HG03521 (cell line): Measurements from ENCODE around the gene ENOX1.
"Not testable (repeated sequence)": the region's sequence is repeated elsewhere in the genome, so short reads cannot be mapped to it uniquely, and the experiment has no call there.

Source experiments
- ATAC-seq: cut with Tn5 transposase; IDR thresholded peaks from one replicate; pipeline ENCODE4 v1.9.1; 2021; ENCODE audit warnings: mild to moderate bottlenecking, moderate library complexity; ENCODE audit not compliant: unreplicated experiment

Gene ENOX1

DNA sequence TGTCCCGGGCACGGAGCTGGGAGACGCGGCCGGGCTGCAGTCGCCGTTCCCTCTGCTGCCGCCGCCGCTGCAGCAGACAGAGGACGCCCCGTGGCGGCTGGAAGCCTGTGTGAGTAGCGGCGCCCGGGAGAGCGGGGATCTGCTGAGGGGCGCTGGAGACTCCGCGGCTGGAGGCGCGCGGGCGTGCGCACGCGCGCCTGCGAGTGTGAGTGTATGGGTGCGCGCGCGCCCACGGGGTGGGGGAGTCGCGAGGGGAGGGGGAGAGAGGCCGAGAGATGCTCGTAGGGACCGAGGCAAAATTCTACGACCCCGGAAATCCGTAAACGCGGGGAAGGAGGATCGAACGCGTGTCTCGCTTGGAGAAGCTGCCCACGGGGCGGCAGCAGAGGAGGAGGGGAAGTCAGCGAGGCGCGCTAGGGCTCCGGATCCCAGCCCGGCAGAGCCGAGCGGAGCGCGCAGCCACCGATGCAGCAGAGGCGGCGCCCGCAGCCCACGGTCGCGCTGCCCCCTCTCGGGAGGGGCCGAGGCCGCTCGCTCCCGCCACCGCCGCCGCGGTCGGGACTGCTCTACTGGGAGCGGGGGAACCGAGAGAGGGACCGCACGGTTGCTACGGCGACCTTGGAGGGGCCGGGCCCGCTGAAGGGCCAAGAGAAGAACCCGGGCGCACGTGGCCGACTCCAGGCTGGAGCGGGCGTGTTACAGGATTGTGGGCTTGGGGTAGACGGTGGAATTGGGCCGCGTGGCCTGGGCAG is at the start of gene ENOX1:
Gene ENOX1, minus strand, starts transcription at position 207 of the 752 bp plus-strand sequence.
- ATAC-seq: no peak

DNA sequence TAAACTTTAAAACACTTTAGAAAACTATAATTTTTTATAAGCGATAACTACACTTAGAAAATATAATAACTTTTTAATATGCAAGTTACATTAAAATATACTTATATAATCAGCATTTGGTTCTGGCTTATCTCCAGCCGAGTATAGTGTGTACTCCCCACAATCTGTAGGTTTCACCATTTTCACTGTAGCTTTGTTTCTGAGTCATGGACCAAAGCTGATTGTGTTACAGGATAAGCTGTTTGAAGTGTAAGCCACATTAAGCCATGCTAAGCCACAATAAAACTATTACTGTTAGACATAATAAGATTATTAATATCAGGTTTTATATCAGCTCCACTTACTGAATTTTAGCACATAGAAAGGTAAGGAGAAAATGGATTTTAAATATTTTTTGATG is 48.9 kb upstream of the ENOX1 start:
- no peak for ATAC-seq

DNA sequence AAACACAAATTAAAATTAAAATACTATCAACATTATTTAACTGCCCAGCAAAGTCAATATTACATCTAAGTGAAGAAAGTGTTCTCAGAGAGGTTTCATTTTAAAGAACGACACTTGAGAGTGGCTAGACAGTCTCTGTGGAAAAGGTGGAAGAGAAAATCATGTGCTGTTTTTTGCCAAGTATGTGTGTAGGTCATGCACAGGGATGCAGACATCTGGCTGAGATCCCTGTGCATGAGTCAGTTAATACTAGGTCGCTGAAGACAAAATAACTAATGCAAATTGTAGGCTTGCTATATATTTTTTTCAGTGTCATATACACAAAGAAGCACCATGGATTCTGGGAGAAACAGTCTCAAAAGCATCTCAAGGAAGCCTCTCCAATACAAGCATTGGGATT is 44.3 kb upstream of the ENOX1 start:
- no peak for ATAC-seq

DNA sequence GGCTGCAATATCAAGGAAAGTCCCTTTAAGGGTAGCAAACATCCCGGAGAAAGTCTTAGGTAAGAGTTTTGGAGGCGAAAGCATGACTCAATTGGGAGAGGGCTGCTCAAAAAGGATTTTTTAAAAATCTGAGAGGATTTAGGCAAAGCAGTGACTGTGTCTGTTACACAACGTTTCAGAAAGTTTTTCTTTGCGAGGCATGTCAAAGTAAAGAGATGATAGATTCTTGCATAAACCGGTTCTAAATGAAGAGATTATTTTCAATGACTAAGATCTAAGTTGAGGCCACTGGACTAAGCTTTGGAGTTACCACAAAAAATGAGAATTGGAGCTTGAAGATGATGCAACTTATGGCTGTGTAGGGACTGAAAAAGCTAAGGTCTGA is 43.7 kb upstream of the ENOX1 start:
- ATAC-seq: no peak

DNA sequence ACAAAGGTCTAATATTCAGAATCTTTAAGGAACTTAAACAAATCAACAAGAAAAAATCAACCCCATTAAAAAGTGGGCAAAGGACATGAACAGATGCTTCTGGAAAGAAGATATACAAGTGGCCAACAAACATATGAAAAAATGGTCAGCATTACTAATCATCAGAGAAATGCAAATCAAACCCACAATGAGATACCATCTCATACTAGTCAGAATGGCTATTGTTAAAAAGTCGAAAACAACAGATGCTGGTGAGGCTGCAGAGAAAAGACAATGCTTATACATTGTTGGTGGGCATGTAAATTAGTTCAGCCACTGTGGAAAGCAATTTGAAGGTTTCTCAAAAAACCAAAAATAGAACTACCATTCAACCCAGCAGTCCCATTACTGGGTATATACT is 37.9 kb upstream of the ENOX1 start:
- not testable (repeated sequence) for ATAC-seq

DNA sequence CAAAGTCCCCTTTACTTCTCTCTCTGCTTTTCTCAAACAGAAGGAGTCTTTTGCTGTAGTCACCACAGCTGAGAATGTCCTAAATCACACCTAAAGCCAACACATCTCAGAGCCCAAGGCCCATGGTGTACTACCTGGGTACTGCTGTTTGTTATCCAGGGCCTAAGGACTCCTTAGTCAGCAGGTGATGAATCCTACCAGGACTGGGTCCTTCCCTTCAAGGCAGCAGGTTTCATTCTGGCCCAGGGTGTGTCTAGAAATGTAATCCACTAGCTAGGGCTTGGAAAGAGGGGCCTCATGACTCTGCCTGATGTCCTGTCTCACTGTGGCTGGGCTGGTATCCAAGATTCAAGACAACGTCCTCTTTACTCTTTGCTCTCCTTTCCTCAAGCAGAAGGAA is 36.2 kb upstream of the ENOX1 start:
- no peak for ATAC-seq

DNA sequence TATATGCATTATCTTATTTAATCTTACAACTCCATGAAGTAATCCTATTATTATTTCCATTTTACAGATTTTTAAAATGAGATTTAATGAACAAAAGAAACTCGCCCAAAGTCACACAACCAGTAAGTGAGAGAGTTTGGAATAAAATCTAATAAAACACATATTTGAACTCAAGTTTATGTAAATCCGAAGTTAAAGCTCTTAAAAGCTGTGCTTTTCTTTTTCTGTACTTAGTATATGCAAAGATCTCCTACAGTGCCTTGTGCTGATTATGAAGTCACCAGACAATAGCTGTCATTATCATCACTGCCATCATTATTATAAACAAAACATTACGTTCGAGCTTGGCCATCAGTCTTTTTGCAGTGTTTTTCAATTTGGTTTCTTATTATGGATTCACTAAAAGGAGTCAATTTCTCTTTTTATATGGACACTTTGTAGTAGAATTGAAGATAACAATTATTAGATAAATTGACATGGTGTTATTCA is 29.7 kb upstream of the ENOX1 start:
- ATAC-seq: no peak

DNA sequence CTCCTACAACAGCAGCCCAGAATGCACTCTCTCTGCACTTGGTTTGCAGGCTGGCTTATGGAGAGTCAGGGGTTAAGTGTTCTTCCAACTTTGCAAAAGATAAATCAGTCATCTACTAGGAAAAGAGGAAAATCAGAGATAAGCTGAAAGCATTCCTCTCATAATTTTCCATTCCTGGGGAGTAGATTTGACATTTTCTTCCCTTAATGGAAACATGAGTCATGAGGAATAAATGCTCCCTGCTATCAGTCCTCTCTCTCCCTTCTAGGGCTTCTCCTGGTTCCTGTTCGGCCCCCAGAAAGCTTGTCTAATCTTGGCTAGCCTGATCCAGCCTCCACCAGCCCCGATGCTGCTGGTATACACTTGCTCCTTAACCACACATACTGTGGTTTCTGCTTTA is 28.4 kb upstream of the ENOX1 start:
- no peak for ATAC-seq

DNA sequence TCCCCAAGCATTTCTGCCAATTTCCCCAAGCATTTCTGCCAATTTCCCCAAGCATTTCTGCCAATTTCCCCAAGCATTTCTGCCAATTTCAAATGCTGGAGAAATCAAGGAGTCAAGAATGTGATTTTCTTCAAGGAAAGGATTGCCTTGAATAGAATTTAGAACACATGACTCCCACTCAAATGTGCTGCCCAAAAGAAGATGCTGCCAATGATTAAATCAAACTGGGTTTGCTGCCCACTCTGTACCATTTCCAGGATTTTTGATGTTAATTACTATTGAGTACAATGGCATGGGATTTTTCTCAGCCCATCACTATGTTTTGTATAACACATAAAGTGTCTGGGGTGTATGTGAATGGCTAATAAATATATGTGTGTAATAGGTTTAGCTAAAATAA is 21.9 kb upstream of the ENOX1 start:
- no peak for ATAC-seq

DNA sequence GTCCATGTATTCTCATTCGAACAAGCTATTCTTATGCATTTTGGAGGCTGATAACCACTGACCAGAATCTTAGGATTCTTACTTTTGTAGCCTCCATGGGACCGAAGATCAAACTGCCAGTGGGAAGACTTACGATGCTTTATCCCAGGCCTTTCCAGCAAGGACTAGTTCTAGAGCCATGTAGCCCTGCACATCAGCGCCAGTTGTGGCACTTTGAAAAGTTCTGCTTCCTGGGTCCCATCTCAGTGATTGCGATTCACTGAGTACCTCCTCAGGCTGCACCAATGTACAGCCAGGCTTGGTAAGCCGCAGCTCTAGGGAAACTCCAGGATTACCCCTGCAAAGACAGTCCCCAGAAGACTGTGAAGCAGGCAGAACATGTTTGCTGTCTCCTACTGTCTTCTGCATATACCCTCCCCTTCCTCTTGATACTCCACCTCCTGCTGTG is 18.9 kb upstream of the ENOX1 start:
- no peak for ATAC-seq

DNA sequence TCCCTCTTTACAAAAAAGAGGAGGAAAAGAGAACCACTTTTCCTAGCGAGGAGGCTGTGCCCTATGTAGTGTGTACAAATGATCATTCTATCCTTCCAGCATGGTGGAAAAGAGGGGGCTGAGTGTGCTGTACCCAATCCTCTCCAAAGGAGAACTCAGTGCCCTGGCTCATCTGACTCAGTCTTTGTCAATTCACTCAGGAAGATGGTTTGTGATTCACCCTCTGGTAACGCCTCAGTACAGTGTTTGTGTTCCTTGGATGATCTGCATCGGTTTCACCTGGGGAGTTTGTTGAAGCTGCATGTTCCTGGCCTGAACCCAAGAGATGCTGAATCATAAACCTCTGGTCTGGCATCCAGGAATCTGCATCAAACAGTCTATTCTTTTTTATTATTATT is 18.3 kb upstream of the ENOX1 start:
- no peak for ATAC-seq

DNA sequence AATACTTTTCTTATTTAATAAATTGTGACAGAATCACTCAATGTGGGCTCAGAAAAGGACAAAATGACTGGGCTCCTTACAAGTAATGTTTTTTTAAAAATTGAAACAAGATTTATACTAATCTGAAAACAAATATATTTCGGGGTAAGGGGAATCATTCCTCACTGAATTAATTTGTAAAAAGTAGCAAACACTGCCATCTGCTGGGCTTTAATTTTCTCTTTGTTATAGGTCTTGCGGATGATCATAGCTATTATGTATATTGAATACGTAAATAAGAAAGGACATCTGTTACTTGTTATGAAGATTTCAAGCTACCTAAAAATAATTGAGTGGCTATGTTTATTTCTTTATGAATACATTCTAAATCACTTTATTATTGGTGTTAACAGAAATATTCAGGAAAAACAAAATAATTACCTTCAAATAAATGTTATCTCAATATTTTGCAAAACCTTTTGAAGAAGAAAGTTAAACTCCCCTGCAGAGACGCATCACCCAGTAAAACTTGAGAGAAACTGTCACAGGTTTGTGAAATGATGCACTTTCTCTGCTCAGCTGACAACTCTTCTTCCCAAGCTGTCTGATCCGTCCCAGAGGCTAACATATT is 17.8 kb upstream of the ENOX1 start:
- ATAC-seq: no peak

DNA sequence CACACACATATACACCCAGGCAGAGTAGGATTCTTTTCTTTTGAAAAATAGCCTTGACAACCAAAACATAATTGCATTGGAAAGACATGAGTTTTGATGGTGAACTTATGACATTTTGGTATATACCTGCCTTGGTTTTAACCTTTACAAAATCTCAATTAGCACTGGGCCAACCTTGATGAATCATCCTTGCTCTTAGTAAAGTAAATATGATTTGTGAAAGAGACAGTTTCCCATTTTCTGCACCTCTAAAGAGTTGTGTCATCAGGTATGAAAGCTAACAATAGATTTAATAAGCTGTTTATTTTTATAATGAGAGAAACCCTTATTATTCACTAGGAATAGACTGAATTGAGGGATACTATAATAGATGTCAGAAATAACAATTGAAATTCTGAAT is 15.7 kb upstream of the ENOX1 start:
- ATAC-seq: no peak

DNA sequence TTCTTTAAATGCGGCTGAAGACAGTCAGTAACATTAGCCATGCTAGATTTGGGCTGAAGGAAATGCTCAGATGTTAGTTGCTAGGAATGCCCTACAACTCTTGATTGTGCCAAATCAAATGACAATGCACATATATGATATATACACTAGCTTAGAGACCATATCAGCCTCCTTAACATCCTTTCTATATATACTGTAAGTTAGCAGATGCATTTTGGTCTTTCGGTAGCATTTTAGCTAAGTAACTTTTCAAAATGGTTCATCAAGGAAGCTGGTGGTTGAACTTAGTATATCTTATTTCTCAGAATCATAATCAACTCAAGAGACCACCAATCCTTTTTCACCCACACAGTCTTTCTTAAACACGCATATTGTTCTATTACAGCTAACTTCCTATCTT is 14.1 kb upstream of the ENOX1 start:
- no peak for ATAC-seq

DNA sequence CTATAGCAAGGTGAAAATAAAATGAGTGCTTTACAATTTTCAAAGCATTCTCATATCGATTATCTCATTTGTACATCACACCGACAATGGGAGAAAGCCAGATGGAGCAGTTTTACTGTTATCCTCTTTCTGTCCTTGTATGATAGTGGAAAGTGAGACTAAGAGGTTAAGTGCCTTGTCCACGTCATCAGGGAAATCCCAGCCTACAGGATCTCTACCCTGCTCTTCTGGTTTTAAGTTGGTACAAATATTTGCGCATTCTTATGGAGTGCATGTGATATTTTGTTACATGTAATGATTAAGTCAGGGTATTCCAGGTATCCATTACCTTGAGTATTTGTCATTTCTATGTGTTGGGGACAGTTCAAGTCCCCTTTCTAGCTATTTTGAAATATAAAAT is 12.4 kb upstream of the ENOX1 start:
- ATAC-seq: no peak

DNA sequence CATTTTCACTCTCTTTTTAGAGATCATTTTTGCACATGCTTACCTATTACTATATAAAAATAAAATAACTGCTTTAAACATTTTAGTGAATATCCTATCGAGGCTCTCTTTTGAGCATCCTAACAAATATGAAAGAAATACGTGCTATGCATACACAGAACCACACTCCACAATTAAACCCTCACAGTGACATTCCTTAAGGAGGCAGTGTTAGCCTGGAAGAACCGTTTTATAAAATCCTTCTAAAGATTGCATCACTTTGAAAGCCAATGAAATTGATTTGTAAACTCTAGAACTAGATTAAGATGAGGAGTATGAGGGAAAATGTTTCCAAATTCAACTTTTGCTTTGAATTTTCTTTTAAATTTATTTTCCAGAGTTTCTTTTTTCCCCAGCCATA is 11.1 kb upstream of the ENOX1 start:
- no peak for ATAC-seq

DNA sequence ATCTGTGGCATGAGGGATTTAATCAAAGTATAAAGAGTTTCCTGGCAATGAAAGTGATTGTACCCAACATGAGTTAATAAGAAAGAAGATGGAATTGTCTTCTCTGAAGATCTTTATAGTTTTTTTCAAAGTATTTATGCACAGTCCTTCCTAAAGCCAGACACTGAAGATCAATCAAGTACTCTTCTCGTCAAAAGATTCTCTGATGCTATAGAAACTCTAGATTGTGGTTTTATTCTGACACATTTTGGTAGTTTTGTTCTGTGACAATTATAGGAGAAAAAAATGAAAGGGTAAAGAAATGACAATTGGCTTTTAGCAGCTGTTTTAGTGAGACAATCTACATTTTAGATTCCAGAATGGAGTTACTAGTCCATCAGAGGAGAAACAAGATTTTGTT is 10.4 kb upstream of the ENOX1 start:
- no peak for ATAC-seq

DNA sequence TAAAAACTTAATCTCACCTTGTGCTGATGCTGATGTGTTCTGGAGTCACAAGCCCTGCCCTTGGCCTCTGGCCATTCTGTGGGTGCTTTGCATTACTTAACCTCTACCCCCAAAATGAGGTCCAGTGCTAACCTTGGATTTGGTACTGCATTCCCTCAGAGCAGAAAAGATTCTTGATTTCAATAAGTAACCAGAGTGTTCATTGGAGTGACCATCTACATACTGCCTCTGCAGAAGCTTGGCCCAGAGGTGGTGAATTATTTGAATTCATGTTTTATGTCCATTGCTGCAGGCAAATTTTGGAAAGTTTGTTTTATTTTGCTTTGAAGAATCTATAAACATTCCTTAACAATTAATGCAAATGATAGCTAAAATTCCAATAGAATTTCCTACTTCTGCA is 7.6 kb upstream of the ENOX1 start:
- no peak for ATAC-seq

DNA sequence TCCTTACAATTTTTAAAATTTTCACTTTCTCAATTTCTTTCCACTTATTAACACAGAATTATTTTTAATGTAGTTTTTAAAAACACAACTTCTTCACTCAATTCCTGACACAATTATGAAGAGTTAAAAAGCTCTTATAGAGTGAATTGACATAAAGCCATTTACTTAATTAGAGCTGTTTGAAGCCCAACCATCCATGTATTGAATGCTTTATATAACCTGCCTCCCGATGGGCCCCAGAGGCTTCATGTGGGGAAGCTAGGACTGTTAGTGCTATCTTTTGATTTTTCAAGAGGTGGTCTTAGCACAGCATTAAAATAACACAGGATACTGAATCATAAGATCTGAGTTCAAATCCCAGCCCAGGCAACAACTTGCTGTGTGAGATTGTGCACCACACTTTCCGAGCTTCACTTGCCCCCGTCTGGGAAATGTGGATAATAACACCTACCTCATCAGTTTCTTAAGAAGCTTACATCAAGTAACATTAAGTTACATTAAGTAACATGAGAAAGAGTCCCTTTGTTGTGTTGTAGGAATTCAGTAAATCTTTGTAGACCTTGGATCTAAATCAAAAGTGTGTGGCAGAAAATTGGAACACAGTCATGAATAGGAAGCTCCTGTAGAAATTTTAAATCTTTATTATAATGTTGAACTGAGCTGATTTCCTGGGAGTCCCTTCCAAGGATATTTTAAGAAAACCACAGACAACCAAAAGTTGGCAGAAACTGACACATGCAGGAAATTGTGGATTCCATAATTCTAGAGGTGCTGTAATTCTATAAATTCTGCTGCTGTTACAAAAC is 5.5 kb upstream of the ENOX1 start:
- ATAC-seq: no peak

DNA sequence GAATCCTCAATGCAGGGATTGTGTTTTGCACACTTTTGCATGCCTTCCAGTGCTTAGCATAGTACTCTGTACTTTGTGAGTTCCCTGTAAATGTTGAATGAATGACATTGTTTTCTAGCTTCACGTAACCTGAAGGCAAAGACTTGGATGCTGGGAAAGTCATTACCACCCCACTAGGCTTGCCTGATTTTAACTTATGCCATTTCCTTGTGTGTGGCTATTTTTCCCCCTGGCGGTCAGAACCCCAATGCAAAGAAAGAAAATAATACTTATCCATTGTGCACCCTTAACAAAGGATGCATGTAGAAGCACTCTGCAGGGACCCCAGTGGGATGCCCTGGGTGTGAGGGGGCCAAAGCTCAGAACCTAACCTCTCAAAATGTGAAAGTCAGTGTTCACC is 1.2 kb upstream of the ENOX1 start:
- ATAC-seq: no peak

DNA sequence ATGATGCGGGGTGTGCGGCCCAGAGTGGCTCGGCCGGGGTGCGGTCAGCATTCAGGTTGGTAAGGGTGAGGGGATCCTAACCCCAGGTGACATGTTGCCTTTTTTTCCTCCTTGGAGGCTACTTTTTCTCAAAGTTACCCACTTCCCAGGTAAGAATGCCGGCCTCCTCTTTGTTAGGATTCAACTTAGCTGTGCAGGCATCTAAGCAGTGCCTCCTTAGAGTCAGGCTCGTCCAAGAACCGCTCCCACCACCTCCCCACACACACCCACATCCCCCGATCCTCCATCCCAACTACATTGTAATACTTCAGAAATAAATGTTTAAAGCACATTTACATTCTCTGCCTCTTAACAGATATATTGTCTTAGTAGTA is 733 bp upstream of the ENOX1 start:
- no peak for ATAC-seq

DNA sequence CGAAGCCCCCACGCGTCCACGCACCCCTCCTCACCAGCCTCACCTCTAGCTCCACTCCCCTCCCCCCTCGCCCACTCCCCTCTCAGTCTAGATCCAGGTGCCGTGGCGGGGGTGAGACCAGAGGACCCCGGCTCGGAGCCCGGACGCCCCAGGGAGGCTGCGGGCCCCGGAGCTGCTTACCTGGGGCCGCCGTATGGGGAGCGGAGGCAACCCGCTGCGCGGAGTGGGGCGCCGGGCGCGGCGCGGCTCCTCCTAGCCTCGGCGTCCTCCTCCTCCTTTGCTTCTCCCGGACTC is 353 bp downstream of the ENOX1 start:
- no peak for ATAC-seq
